ENCODE measurements around the gene KRTAP19-1. TPM values are rescaled to one million over a fixed set of nuclear protein-coding genes. Genes with fewer than 3 reads are reported as not detected.

The KRTAP19-1 gene
- total RNA-seq, 1 donor: not detected

DNA sequence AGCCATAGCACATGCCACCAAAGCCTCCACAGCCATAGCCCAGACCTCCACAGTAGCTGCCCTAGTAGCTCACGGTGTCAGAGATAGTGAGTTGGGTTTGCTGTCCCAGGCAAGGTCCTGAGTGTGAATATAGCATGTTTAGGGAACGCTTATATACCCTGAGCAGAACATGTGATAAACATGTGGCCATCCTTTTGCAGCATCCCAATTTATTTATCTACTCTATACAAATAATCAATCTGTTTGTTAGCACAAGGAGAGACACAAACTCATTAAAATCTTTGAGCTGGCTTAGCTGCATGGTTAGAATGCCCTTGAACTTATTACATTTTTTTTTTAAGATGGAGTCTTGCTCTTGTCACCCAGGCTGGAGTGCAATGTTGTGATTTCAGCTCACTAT is 7.2 kb upstream of the KRTAP19-1 start, which contains the start of gene KRTAP19-2:
TSS of gene KRTAP19-2 (minus strand) at position 101 of the 400 bp plus-strand sequence. CDS start at position 13, 88 bp downstream.
- DNase-seq (ENCODE audit: low read depth): no peak
- H3K4me3 ChIP-seq (ENCODE audit: low read depth, low read length): no peak within 1 kb of the TSS
- TF ChIP-seq, protein P1, sequence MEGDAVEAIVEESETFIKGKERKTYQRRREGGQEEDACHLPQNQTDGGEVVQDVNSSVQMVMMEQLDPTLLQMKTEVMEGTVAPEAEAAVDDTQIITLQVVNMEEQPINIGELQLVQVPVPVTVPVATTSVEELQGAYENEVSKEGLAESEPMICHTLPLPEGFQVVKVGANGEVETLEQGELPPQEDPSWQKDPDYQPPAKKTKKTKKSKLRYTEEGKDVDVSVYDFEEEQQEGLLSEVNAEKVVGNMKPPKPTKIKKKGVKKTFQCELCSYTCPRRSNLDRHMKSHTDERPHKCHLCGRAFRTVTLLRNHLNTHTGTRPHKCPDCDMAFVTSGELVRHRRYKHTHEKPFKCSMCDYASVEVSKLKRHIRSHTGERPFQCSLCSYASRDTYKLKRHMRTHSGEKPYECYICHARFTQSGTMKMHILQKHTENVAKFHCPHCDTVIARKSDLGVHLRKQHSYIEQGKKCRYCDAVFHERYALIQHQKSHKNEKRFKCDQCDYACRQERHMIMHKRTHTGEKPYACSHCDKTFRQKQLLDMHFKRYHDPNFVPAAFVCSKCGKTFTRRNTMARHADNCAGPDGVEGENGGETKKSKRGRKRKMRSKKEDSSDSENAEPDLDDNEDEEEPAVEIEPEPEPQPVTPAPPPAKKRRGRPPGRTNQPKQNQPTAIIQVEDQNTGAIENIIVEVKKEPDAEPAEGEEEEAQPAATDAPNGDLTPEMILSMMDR (IDR thresholded peaks at IDR 0.05; ENCODE audit: insufficient read depth, low read depth, low read length): no peak

DNA sequence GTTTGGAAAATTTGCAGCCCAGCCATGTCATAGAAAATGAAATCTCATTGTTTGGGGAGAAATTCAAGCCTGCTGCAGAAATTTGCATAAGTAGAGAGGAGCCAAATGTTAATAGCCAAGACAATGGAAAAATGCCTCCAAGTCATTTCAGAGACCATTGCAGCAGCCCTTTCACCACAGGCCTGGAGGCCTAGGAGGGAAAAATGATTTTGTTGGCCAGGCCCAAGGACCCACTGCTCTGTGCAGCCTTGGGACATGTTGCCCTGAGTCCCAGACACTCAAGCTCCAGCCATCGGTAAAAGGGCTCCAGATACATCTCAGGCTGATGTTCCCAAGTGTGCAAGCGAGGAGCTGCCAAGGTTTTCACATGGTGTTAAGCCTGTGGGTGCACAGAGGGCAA is 6.0 kb upstream of the KRTAP19-1 start:
- TF ChIP-seq, protein P1 (IDR thresholded peaks at IDR 0.05; ENCODE audit: insufficient read depth, low read depth, low read length): no peak
- no peak for DNase-seq (ENCODE audit: low read depth)
- no peak overlapping the region for H3K4me3 ChIP-seq (ENCODE audit: low read depth, low read length)

DNA sequence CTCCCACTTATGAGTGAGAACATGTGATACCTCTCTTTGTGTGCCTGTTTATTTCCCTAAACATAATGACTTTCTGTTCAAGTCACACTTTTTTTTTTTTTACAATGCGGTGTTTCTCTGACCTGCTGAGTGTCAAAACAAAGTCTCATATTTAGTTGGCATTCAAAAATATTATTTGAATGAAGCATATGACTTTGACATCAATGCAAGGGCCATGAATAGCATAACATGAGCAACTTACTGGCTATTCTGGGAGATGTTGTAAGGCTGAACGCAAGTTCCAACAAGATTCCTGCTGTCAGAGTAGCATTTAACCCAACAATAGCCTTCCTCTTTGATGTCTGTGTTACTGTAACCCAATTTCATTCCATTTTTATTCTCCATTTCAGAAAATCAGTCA is 2.0 kb upstream of the KRTAP19-1 start:
- no peak for DNase-seq (ENCODE audit: low read depth)
- TF ChIP-seq, protein P1 (IDR thresholded peaks at IDR 0.05; ENCODE audit: insufficient read depth, low read depth, low read length): no peak
- no peak overlapping the region for H3K4me3 ChIP-seq (ENCODE audit: low read depth, low read length)

DNA sequence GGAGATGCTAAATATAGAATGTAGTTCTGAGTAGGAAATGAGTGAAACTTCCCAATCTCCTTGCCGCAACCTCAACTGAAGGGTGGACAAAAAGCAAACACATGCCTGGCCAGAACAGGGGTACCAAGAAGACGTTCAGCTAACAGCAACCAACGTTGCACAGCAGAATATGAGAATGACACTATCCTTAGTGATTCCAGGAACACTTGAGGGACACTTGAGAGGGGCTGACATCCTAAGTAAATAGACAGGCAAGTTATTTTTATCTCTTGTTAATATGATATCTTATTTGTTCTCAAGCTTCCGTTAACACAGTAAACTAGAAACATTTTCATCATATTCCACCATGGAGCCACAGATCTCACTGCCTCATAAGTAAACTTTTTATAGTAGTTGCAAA is 908 bp downstream of the KRTAP19-1 start:
- TF ChIP-seq, protein P1 (IDR thresholded peaks at IDR 0.05; ENCODE audit: insufficient read depth, low read depth, low read length): no peak
- DNase-seq (ENCODE audit: low read depth): no peak
- no peak overlapping the region for H3K4me3 ChIP-seq (ENCODE audit: low read depth, low read length)

DNA sequence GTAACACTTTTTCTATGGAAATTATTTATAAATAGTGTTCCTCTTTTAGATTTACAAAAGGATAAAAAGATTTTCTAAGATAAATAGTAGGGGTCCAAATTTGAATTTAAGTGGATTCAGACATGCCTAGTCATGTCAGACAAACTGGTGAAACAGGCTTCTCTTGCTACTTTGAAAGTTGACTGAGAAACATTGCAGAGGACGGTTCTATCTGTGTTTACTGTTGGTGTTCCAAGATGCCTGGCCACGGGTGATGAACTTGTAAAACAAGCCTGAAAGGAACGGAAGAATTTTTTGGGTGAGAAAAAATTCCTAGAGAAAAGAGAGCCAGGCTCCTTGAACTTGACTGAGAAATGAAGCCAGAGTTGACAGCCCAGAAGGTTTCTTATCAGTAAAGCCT is 2.2 kb downstream of the KRTAP19-1 start:
- no peak for DNase-seq (ENCODE audit: low read depth)
- no peak overlapping the region for H3K4me3 ChIP-seq (ENCODE audit: low read depth, low read length)
- TF ChIP-seq, protein P1 (IDR thresholded peaks at IDR 0.05; ENCODE audit: insufficient read depth, low read depth, low read length): no peak

DNA sequence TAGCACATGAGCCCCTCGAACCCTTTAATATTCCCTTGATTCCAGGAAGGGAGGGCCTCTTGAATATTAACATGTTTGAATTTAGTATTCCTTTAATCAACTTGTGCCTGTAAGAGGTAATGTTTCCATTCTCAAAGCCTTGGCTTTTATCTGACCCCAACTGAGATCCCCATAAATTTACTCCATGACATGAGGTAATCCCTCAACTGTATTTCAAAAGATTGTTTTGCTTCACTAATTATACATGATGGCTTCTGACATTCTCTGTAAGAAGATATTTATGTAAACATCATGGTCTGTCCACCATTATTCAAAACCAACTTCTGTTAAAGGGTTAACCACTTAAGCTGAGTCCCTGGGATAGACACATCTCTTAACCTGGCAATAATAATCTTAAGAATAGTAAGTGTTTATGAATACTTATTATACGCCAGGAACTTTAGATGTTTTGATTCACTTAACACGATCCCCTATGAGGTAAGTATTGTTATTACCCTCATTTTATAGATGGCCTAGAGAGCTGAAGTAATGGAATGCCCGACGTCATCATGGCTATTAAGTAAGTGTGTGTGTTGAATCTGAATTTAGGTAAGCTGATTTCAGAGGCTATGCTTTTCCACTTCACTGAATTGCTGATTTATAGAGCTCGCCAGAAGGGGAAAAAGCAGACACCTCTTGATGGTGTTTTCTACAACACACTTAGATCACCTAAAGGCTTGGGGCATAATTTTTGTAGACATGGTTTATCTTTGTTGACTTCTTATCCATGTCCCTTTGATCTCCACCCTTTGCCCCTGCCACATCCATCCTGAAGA is 11.1 kb downstream of the KRTAP19-1 start:
- DNase-seq (ENCODE audit: low read depth): no peak
- no peak overlapping the region for H3K4me3 ChIP-seq (ENCODE audit: low read depth, low read length)
- TF ChIP-seq, protein P1 (IDR thresholded peaks at IDR 0.05; ENCODE audit: insufficient read depth, low read depth, low read length): no peak

All from fibroblast of villous mesenchyme (primary cell).